ENCODE data around the gene STAC3.

Gene STAC3

DNA sequence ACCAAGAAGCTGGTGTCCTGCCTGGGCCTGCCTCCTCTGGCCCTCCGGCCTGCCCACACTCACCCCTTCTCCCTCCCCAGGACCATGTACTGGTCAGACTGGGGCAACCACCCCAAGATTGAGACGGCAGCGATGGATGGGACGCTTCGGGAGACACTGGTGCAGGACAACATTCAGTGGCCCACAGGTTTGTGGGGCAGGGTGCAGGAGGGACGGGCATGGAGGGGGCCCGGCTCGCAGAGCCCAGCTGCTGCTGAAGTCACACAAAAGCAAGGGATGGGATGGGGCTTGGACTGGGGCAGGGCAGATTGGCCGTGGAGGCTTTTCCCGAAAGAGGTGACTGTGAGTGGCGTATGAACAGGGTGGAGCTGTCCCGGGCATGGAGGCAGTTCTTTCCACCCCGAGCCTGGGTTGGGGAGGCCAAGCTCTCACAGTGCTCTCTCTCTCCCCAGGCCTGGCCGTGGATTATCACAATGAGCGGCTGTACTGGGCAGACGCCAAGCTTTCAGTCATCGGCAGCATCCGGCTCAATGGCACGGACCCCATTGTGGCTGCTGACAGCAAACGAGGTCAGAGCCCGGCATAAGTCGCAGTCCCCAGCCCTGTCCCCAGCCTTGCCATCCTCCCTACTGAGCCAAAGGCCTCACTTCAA, 42.2 kb downstream of the STAC3 start:
- peak in 1 of 2 donors; percentile 51 for DNase-seq (ENCODE audit: low read depth in 2 of 2)
- H3K4me3 ChIP-seq (replicated peaks in 1 of 2; ENCODE audit: low read depth in 2 of 2, low read length in 2 of 2): no peak overlapping the region
- TF ChIP-seq, protein P1, sequence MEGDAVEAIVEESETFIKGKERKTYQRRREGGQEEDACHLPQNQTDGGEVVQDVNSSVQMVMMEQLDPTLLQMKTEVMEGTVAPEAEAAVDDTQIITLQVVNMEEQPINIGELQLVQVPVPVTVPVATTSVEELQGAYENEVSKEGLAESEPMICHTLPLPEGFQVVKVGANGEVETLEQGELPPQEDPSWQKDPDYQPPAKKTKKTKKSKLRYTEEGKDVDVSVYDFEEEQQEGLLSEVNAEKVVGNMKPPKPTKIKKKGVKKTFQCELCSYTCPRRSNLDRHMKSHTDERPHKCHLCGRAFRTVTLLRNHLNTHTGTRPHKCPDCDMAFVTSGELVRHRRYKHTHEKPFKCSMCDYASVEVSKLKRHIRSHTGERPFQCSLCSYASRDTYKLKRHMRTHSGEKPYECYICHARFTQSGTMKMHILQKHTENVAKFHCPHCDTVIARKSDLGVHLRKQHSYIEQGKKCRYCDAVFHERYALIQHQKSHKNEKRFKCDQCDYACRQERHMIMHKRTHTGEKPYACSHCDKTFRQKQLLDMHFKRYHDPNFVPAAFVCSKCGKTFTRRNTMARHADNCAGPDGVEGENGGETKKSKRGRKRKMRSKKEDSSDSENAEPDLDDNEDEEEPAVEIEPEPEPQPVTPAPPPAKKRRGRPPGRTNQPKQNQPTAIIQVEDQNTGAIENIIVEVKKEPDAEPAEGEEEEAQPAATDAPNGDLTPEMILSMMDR (IDR thresholded peaks at IDR 0.05; ENCODE audit: low read depth, low read length): no peak

DNA sequence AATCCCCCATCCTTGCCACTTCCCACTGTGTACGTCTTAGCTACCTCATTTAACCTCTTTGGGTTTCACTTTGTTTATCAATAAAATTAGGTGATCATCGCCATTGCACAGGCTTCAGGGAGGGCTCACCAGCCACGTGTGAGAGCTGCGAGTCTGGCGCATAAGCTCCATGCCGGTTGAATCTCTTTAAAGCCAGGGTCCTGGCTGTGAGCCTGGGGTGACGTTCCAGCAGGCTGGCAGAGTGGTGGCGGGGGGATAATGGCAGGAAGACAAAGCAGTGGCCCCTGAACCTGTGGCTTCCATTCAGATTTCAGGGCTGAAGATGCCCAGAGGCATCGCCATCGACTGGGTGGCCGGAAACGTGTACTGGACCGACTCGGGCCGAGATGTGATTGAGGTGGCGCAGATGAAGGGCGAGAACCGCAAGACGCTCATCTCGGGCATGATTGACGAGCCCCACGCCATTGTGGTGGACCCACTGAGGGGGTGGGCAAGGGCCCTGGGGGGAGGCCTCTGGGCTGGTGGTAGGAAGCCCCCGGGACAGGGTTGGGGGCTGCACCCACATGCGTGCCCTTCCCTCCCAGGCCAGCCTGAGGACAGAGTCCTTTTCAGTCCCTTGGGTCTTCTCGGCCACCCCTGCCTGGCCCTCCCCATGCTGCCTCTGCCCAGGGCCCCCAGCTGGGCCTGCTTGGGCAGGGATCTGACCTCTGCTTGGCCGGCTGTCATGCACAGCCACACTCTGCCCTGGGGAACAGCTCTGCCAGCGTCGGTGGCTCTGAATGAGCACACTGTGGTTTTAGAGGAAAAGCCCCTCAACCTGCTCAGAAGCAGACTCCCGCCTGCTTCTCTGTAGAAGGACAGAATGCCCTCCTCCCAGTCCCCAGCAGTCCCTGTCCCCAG, 43.0 kb downstream of the STAC3 start:
- TF ChIP-seq, protein P1 (IDR thresholded peaks at IDR 0.05; ENCODE audit: low read depth, low read length): no peak
- DNase-seq (ENCODE audit: low read depth in 2 of 2): no peak
- no peak overlapping the region for H3K4me3 ChIP-seq (replicated peaks in 1 of 2; ENCODE audit: low read depth in 2 of 2, low read length in 2 of 2)

DNA sequence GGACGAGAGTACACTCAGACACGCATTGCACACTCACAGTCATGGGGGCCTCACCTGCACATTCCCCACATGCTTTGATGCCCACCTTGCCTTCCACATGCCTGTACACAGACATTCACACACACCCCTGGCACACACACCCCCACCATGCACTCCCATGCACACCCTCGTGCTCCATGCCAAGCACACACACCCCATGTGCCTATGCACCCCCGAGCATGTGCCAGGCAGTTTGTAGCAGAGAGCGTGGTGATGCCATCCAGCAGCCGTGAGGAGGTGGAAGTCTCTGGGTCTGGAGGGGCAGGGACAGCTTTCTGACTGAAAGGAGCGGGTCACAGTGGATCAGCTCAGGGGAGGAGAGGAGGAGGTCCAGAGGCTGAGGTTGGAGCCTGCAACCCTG, 45.1 kb downstream of the STAC3 start:
- H3K4me3 ChIP-seq (replicated peaks in 1 of 2; ENCODE audit: low read depth in 2 of 2, low read length in 2 of 2): no peak overlapping the region
- no peak for DNase-seq (ENCODE audit: low read depth in 2 of 2)
- TF ChIP-seq, protein P1 (IDR thresholded peaks at IDR 0.05; ENCODE audit: low read depth, low read length): no peak

DNA sequence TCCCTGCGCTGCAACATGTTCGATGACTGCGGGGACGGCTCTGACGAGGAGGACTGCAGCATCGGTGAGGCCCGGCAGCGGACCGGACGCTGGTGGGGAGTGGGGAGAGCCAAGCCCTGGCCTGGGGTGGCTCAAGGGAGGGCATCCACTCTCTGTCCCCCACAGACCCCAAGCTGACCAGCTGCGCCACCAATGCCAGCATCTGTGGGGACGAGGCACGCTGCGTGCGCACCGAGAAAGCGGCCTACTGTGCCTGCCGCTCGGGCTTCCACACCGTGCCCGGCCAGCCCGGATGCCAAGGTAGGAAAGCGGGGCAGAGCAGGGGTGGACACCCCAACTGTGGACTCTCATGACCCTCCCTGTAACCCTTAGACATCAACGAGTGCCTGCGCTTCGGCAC, 45.8 kb downstream of the STAC3 start:
- TF ChIP-seq, protein P1 (IDR thresholded peaks at IDR 0.05; ENCODE audit: low read depth, low read length): no peak
- no peak for DNase-seq (ENCODE audit: low read depth in 2 of 2)
- no peak overlapping the region for H3K4me3 ChIP-seq (replicated peaks in 1 of 2; ENCODE audit: low read depth in 2 of 2, low read length in 2 of 2)

DNA sequence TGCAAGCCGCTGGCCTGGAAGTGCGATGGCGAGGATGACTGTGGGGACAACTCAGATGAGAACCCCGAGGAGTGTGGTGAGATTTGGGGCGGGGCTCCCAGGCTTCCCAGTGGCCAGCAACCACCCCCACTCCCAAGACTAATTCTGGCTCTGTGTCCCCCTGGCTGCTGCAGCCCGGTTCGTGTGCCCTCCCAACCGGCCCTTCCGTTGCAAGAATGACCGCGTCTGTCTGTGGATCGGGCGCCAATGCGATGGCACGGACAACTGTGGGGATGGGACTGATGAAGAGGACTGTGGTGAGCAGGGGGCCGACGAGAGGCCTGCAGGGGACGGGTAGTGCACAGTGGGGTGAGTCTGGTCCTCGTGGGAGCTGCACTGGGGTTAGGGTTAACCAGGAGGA, 46.5 kb downstream of the STAC3 start:
- DNase-seq (ENCODE audit: low read depth in 2 of 2): no peak
- TF ChIP-seq, protein P1 (IDR thresholded peaks at IDR 0.05; ENCODE audit: low read depth, low read length): no peak
- H3K4me3 ChIP-seq (replicated peaks in 1 of 2; ENCODE audit: low read depth in 2 of 2, low read length in 2 of 2): no peak overlapping the region

DNA sequence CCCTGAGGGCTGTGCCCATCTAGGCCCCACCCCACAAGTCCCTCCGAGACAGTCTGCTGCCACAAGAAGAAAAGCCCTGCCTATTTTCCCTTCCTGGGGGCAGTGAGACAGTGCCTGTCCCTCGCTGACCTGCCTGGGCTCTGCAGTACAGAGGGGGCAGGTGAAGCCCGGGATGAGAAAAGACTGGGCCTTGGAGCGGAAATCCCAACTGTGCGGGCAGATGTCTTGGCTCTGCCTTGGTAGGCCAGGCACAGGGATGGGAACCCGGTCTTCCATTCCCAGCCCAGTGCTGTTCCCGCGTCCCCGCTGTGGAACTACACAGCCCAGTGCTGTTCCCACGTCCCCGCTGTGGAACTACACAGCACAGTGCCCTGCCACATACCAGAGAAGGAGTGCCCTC, 47.2 kb downstream of the STAC3 start:
- TF ChIP-seq, protein P1 (IDR thresholded peaks at IDR 0.05; ENCODE audit: low read depth, low read length): no peak
- no peak overlapping the region for H3K4me3 ChIP-seq (replicated peaks in 1 of 2; ENCODE audit: low read depth in 2 of 2, low read length in 2 of 2)
- no peak for DNase-seq (ENCODE audit: low read depth in 2 of 2)

Measured in cardiac fibroblast (primary cell).